ENCODE measurements around the gene CARHSP1.

GRCh38 chr16:8904018-8904430, 35.2 kb upstream of the CARHSP1 start:
- TF ChIP-seq CTCF (conservative IDR thresholded peaks at IDR 0.05; ENCODE audit: low read length) (no peak), EZH2phosphoT487 (IDR thresholded peaks at IDR 0.05; ENCODE audit: borderline replicate concordance) (no peak)

Data from Loucy (cell line).